ENCODE results near the gene BCL6.

DNA sequence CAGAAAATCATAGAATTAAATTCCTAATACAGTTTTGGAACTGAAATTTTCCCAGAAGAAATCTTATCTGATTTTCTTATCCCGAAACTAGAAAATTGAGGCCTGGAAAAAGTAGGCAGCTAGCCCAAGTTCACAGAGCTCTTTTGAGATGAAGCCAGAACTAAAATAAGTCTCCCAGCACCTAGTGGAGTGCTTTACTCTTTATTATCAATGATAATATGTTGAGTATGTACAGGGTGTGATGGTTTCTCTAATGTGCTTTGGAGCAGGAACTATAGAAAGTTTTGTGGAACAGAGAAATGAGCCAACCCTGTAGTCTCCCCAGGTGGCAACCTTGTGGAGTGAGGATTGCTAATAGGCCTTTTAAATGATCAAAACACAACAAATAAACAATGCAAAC, 30.3 kb upstream of the BCL6 start:
- TF ChIP-seq POLR2A (IDR thresholded peaks at IDR 0.05) (no peak), POLR2AphosphoS5 (IDR thresholded peaks at IDR 0.05) (no peak), EP300 (IDR thresholded peaks at IDR 0.05) (no peak)
- TF ChIP-seq, protein P1, sequence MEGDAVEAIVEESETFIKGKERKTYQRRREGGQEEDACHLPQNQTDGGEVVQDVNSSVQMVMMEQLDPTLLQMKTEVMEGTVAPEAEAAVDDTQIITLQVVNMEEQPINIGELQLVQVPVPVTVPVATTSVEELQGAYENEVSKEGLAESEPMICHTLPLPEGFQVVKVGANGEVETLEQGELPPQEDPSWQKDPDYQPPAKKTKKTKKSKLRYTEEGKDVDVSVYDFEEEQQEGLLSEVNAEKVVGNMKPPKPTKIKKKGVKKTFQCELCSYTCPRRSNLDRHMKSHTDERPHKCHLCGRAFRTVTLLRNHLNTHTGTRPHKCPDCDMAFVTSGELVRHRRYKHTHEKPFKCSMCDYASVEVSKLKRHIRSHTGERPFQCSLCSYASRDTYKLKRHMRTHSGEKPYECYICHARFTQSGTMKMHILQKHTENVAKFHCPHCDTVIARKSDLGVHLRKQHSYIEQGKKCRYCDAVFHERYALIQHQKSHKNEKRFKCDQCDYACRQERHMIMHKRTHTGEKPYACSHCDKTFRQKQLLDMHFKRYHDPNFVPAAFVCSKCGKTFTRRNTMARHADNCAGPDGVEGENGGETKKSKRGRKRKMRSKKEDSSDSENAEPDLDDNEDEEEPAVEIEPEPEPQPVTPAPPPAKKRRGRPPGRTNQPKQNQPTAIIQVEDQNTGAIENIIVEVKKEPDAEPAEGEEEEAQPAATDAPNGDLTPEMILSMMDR (IDR thresholded peaks at IDR 0.05), result no peak
